ENCODE data around the gene CENATAC.

GRCh38 chr11:119000906-119001305, 3.0 kb downstream of the CENATAC start:
- TF ChIP-seq, protein P1, sequence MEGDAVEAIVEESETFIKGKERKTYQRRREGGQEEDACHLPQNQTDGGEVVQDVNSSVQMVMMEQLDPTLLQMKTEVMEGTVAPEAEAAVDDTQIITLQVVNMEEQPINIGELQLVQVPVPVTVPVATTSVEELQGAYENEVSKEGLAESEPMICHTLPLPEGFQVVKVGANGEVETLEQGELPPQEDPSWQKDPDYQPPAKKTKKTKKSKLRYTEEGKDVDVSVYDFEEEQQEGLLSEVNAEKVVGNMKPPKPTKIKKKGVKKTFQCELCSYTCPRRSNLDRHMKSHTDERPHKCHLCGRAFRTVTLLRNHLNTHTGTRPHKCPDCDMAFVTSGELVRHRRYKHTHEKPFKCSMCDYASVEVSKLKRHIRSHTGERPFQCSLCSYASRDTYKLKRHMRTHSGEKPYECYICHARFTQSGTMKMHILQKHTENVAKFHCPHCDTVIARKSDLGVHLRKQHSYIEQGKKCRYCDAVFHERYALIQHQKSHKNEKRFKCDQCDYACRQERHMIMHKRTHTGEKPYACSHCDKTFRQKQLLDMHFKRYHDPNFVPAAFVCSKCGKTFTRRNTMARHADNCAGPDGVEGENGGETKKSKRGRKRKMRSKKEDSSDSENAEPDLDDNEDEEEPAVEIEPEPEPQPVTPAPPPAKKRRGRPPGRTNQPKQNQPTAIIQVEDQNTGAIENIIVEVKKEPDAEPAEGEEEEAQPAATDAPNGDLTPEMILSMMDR (IDR thresholded peaks at IDR 0.05; ENCODE audit: poor library complexity): no peak
- TF ChIP-seq EZH2phosphoT487 (IDR thresholded peaks at IDR 0.05; ENCODE audit: low read depth, severe bottlenecking, unreplicated experiment) (no peak), EZH2 (IDR thresholded peaks at IDR 0.05; ENCODE audit: borderline replicate concordance) (no peak)

All from hepatocyte (in vitro differentiated cells).